Stomach (tissue), 4 donors: ENCODE results near the gene ZFP36.

Experiments used
- EP300 ChIP-seq: sonication (generic); formaldehyde crosslinking; IDR thresholded peaks from one replicate; pipeline ENCODE4 v1.6.1; 2017; ENCODE audit warnings: antibody characterized with exemption
- POLR2A ChIP-seq, 4 donors: fragments of 450-650 bp; IDR thresholded peaks; one replicate each; pipeline ENCODE4 v1.6.1; 2016; ENCODE audit warnings: antibody characterized with exemption in 4 of 4, control low read depth in 2 of 4, mild to moderate bottlenecking in 1 of 4, moderate library complexity in 1 of 4
- POLR2AphosphoS5 ChIP-seq, 3 donors: sonication (generic); formaldehyde crosslinking; IDR thresholded peaks; one replicate each; pipeline ENCODE4 v1.6.1; 2016; ENCODE audit warnings: antibody characterized with exemption in 3 of 3
- TF ChIP-seq, protein P1 (sequence below), 7 experiments: fragments of 450-650 bp in 4 of 7; fragments of 200-600 bp in 3 of 7; sonication (generic) in 3 of 7; IDR thresholded peaks; one replicate each; pipeline ENCODE4 v1.5.1; 2016 to 2019; ENCODE audit warnings: antibody characterized with exemption in 7 of 7, control low read depth in 2 of 7, mild to moderate bottlenecking in 1 of 7

GRCh38 chr19:39401070-39401548 lies 5.5 kb upstream of the ZFP36 start:
- TF ChIP-seq, protein P1, sequence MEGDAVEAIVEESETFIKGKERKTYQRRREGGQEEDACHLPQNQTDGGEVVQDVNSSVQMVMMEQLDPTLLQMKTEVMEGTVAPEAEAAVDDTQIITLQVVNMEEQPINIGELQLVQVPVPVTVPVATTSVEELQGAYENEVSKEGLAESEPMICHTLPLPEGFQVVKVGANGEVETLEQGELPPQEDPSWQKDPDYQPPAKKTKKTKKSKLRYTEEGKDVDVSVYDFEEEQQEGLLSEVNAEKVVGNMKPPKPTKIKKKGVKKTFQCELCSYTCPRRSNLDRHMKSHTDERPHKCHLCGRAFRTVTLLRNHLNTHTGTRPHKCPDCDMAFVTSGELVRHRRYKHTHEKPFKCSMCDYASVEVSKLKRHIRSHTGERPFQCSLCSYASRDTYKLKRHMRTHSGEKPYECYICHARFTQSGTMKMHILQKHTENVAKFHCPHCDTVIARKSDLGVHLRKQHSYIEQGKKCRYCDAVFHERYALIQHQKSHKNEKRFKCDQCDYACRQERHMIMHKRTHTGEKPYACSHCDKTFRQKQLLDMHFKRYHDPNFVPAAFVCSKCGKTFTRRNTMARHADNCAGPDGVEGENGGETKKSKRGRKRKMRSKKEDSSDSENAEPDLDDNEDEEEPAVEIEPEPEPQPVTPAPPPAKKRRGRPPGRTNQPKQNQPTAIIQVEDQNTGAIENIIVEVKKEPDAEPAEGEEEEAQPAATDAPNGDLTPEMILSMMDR (IDR thresholded peaks at IDR 0.05) = no peak
- no peak for TF ChIP-seq POLR2AphosphoS5 (IDR thresholded peaks at IDR 0.05)
- no peak for TF ChIP-seq POLR2A (IDR thresholded peaks at IDR 0.05)
- TF ChIP-seq EP300 = no peak
